Activated CD4-positive, CD25-positive, alpha-beta regulatory T cell treated with anti-CD3 and anti-CD28 coated beads, Interleukin-2, amount 50 U/mL, for 16 hours (primary cell): ENCODE results near the gene S100A14.

Source experiments
- DNase-seq: peaks from one replicate; pipeline ENCODE4 v3.0.0-alpha.2; 2020; ENCODE audit warnings: low read depth, low spot score

Gene S100A14

DNA sequence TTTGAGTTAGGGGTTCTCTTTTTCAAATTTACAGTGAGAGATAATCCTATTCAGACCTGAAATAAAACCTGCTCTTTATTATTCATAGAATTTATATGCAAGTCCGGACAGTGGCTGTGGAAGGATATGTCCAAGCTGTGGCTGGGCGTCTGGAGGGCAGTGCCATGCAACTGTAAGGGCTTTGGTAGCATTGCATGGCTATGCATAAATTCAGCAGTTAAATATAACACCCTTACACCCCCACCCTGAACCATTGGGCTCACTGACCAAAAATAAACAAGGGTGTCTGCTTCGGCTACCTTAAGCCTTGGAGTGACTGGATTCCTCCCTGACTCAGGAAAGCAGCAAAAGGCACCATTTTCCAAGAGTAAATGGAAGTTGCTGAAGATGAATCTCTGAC, 23.2 kb upstream of the S100A14 start:
- no peak for DNase-seq

GRCh38 chr1:153638261-153638660, 22.1 kb upstream of the S100A14 start:
- DNase-seq: no peak

DNA sequence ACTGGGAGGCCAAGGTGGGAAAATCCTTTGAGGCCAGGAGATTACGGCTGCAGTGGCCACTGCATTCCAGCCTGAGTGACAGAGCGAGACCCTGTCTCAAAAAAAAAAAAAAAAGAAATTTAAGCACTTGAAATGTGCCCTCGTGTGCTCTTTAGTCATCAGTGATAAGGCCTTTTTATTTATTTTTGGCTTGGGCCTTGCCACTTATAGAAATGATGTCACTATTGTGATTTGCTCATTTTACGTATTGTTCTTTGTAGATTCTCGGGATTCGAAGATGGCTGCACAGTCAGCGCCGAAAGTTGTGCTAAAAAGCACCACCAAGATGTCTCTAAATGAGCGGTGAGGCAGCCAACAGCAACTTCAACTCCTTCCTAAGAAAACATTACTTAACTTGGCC, 20.2 kb upstream of the S100A14 start:
- DNase-seq: no peak

GRCh38 chr1:153635872-153636271, 19.7 kb upstream of the S100A14 start:
- DNase-seq: no peak

GRCh38 chr1:153633754-153634665, 17.9 kb upstream of the S100A14 start, which contains the start of gene CHTOP:
Gene CHTOP, plus strand, starts transcription at chr1:153634066. Its CDS starts 2,523 bp downstream, at chr1:153636589.
- peak; percentile 97 for DNase-seq

DNA sequence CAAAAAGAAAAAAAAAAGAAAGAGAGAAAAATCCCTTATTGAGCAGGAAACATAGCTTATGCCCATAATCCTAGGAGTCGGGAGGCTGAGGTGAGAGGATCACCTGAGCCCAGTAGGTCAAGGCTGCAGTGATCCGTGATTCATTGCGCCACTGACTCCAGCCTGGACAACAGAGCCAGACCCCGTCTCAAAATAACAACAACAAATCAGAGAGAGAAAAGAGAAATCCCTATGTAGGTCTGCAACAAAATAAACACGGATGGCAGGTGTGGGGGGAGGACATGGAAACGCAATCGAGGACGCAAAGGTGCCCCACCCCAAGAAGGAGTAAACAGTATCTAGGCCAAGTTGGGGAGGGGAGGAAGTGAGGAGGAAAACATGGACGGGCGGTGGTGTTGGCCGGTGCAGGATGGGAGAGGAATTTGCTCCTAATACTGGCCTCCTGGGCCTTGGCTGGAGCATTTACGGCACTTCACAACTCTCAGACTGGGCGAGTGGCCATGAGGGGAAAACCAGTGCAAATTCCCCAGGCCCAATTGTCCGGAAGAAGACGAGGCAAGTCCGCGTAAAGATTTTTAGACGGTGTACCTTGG, 17.1 kb upstream of the S100A14 start:
- no peak for DNase-seq

GRCh38 chr1:153631047-153632022, 15.2 kb upstream of the S100A14 start:
- no peak for DNase-seq

DNA sequence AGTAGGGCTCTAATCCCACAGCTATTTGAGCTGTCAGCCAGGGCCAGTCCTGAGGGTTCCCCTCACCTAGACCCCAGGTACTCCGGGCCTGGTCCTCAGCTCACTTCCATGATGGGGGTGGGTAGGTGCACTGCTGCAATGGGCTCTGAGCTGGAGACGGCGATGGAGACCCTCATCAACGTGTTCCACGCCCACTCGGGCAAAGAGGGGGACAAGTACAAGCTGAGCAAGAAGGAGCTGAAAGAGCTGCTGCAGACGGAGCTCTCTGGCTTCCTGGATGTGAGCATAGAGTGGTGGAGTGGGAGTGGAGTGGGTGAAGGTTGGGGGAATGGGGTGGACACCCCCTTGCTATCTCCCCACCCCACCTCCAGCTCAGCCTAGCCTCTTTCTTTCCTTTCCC, 14.3 kb upstream of the S100A14 start:
- no peak for DNase-seq

- DNase-seq: no peak
Observed at GRCh38 chr1:153629971-153630370, 13.8 kb upstream of the S100A14 start.

GRCh38 chr1:153629343-153629665, 13.2 kb upstream of the S100A14 start:
- DNase-seq: no peak

- no peak for DNase-seq
Observed at GRCh38 chr1:153628638-153629342, 12.7 kb upstream of the S100A14 start.

DNA sequence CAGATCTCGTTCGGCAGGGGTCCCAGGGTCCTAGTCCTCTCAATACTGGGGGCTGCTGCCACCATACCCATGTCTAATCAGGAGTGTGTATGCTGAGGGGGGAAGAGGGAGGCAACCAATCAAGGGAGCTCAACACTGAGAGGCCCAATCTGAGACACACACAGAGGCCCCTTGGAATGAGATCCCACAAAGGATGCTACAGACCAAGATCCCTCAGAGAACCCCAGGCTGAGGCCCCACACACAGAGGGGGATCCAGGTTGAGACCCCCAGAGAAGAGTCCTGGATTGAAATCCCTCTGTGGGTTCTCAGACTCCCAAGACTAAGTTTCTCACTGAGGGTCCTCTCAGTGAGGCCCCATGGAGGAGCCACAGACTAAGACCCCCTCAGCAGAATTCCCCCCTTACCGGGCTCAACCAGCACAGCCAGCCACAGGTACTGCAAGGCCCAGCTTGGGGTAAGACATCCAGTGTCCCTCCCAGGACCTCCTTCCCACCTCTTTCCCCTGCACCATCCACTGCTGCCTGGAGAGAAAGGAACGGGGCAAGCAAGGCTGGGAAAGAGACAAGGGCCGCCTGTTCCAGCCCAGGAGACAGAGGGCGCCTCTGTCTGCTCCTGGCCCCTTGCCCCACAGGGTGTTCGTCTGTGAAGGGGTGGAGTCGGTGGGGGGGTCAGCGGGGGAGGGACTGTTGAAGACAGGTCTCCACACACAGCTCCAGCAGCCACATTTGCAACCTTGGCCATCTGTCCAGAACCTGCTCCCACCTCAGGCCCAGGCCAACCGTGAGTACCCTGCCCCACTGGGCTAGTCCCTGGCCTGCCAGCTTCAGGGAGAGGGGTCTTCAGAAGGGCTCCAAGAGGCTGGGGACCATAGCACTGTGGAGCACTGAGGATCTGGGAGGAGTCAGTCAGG, 11.8 kb upstream of the S100A14 start, which contains the start of gene S100A1:
Gene S100A1, plus strand, starts transcription at position 720 of the 912 bp plus-strand sequence. CDS start 2,088 bp downstream, outside the sequence.
- no peak for DNase-seq

GRCh38 chr1:153626904-153627714, 11.0 kb upstream of the S100A14 start, which contains the start of gene S100A13:
Gene S100A13, minus strand, starts transcription at chr1:153627505. Its CDS starts 1,033 bp downstream, at chr1:153626472.
- no peak for DNase-seq

DNA sequence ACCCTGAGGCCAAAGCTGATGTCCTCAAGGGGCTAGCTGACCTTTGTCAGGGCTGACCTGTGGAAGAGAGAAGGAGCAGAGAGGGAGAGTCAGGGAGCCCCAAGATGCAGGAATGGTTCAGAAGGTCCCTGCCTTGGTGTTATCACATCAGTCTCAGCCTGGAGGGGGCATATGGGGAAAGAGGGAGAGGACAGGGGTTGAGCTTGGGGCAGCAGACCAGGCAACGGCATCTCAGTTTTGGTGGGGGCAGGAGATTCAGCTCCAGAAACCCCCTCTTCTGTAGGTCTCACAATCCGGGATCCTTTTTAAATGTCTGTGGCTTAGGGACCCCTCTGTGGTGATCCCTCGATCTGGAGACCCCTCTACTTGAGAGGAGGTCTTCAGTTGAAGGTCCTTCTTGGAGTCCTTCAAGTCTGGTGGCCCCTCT, 10.4 kb upstream of the S100A14 start:
- no peak for DNase-seq

GRCh38 chr1:153624965-153625611, 9.0 kb upstream of the S100A14 start:
- no peak for DNase-seq

GRCh38 chr1:153623101-153623500, 7.0 kb upstream of the S100A14 start:
- no peak for DNase-seq

- no peak for DNase-seq
Observed at GRCh38 chr1:153619171-153619570, 3.0 kb upstream of the S100A14 start.

GRCh38 chr1:153617663-153618062, 1.5 kb upstream of the S100A14 start:
- DNase-seq: no peak

DNA sequence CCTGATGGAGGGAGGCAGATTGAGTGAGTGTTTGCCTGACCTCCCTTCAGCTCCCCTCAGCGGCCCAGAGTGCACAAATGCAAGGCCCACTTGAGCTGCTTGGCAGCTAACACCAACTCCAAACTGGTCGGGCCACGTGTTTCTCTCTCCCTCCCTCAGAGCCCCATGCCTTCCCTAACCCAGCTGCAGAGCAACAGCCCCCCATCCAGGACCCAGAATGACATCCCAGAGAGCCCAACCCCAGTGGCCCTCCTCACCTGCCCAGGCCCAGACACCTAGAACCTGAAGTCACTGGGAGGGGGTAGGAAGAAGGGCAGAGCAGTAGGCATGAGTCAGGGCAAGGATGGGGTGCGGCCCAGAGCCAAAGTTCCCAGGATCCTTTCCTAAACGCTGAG, 789 bp upstream of the S100A14 start:
- DNase-seq: no peak
